ENCODE results near the gene ABCG8.

DNA sequence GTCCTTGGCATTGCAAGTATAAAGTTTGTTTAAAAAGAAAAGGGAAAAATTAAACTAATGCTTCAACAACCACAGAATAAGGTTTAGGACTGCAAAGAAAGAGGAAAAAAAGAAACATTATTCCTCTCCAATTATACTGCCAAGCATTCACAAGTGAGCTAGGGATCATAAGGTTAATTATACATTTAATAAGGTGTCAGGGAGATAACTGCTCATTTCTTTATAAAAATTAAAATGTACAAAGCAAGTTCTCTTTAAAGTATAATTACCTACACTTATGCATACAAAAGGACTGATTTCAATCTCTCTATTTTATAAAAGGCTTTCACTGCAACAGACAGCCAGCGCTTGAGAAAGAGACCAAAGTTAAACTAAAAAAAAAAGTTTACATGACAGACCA, 58.1 kb downstream of the ABCG8 start:
- TF ChIP-seq, protein P1, sequence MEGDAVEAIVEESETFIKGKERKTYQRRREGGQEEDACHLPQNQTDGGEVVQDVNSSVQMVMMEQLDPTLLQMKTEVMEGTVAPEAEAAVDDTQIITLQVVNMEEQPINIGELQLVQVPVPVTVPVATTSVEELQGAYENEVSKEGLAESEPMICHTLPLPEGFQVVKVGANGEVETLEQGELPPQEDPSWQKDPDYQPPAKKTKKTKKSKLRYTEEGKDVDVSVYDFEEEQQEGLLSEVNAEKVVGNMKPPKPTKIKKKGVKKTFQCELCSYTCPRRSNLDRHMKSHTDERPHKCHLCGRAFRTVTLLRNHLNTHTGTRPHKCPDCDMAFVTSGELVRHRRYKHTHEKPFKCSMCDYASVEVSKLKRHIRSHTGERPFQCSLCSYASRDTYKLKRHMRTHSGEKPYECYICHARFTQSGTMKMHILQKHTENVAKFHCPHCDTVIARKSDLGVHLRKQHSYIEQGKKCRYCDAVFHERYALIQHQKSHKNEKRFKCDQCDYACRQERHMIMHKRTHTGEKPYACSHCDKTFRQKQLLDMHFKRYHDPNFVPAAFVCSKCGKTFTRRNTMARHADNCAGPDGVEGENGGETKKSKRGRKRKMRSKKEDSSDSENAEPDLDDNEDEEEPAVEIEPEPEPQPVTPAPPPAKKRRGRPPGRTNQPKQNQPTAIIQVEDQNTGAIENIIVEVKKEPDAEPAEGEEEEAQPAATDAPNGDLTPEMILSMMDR (IDR thresholded peaks at IDR 0.05) = no peak
- TF ChIP-seq EZH2 (IDR thresholded peaks at IDR 0.05; ENCODE audit: borderline replicate concordance, insufficient read depth, low read depth, low read length, poor library complexity, severe bottlenecking) = no peak

All from B cell (primary cell).